Sigmoid colon (tissue), 4 donors: ENCODE data around the gene ZMYND19.

ENCODE experiments used
- CTCF ChIP-seq, 4 experiments: fragments of 450-650 bp in 3 of 4; fragments of 200-600 bp in 1 of 4; IDR thresholded peaks; one replicate each; pipeline ENCODE4 v1.5.1; 2016 to 2019; ENCODE audit warnings: antibody characterized with exemption in 4 of 4, mild to moderate bottlenecking in 3 of 4, moderate library complexity in 2 of 4
- EP300 ChIP-seq, 4 donors: sonication (generic); formaldehyde crosslinking; IDR thresholded peaks; one replicate each; pipeline ENCODE4 v1.6.1; 2017; ENCODE audit warnings: antibody characterized with exemption in 4 of 4
- POLR2A ChIP-seq, 2 donors: fragments of 450-650 bp; IDR thresholded peaks; one replicate each; pipeline ENCODE4 v1.6.1; 2016; ENCODE audit warnings: antibody characterized with exemption in 2 of 2, mild to moderate bottlenecking in 2 of 2, moderate library complexity in 2 of 2
- POLR2AphosphoS5 ChIP-seq, 4 donors: sonication (generic); formaldehyde crosslinking; IDR thresholded peaks; one replicate each; pipeline ENCODE4 v1.6.1; 2017; ENCODE audit warnings: antibody characterized with exemption in 4 of 4

- TF ChIP-seq POLR2A (IDR thresholded peaks at IDR 0.05), result no peak
- no peak for TF ChIP-seq EP300 (IDR thresholded peaks at IDR 0.05)
- no peak for TF ChIP-seq CTCF (IDR thresholded peaks at IDR 0.05)
- TF ChIP-seq POLR2AphosphoS5 (IDR thresholded peaks at IDR 0.05), result no peak
These were observed 39.8 kb upstream of the ZMYND19 start for GRCh38 chr9:137630126-137630525.
